ENCODE data around the gene ASCC3. TPM values are rescaled to one million over a fixed set of nuclear protein-coding genes. Genes with fewer than 3 reads are reported as not detected.
"Not testable (repeated sequence)": the region's sequence is repeated elsewhere in the genome, so short reads cannot be mapped to it uniquely, and the experiment has no call there.

The ASCC3 gene
- total RNA-seq, 4 donors from 2014 or later: 14.2 to 58.9 (median 36.6) TPM

DNA sequence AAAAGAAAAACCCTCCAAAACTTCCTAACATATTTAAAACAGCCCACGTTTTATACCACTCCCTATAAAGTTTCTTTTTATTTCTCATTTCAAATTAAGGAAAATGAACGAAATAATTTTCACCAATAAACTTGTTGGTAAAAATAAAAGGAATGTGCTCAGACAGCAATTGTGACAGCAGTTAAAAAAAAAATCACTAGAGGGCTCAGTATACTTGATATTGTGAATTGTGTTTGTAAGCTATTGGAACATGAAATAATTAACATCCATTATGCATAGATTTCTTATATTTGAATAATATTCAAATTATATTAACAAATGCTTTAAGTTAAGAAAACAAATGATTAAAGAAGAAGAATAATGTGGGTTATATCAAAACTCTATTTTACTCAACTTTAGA, 105.5 kb downstream of the ASCC3 start:
- Histone ChIP-seq H3K36me3 (no peaks in the 10 kb centered on the region), H3K4me3 (no peak overlapping the region), H3K4me1 (no peaks in the 10 kb centered on the region), H3K9me3 (no peaks in the 10 kb centered on the region), H3K27ac (no peak overlapping the region), H3K27me3 (no peaks in the 10 kb centered on the region)
- no peak for TF ChIP-seq POLR2A (IDR thresholded peaks at IDR 0.05)
- TF ChIP-seq, protein P1, sequence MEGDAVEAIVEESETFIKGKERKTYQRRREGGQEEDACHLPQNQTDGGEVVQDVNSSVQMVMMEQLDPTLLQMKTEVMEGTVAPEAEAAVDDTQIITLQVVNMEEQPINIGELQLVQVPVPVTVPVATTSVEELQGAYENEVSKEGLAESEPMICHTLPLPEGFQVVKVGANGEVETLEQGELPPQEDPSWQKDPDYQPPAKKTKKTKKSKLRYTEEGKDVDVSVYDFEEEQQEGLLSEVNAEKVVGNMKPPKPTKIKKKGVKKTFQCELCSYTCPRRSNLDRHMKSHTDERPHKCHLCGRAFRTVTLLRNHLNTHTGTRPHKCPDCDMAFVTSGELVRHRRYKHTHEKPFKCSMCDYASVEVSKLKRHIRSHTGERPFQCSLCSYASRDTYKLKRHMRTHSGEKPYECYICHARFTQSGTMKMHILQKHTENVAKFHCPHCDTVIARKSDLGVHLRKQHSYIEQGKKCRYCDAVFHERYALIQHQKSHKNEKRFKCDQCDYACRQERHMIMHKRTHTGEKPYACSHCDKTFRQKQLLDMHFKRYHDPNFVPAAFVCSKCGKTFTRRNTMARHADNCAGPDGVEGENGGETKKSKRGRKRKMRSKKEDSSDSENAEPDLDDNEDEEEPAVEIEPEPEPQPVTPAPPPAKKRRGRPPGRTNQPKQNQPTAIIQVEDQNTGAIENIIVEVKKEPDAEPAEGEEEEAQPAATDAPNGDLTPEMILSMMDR (IDR thresholded peaks at IDR 0.05): no peak
- no peak for DNase-seq
- 76 to 82% methylated on average over 2 of the region's 2 CpGs for WGBS, 2 donors
- intact Hi-C loops (cut with DNase I): no loop called here

GRCh38 chr6:100774681-100775080, 106.4 kb downstream of the ASCC3 start:
- intact Hi-C loops (cut with DNase I): no loop called here
- Histone ChIP-seq H3K27ac (no peak overlapping the region), H3K4me3 (no peak overlapping the region), H3K27me3 (no peaks in the 10 kb centered on the region), H3K36me3 (no peaks in the 10 kb centered on the region), H3K4me1 (no peaks in the 10 kb centered on the region), H3K9me3 (no peaks in the 10 kb centered on the region)
- whole genome bisulfite sequencing, 2 donors: 0% methylated on average over 1 of the region's 1 CpG
- no peak for TF ChIP-seq POLR2A (IDR thresholded peaks at IDR 0.05)
- TF ChIP-seq, protein P1 (IDR thresholded peaks at IDR 0.05): no peak
- DNase-seq: no peak

- intact Hi-C loops (cut with DNase I): no loop called here
- no peak overlapping the region for H3K27ac ChIP-seq
- 67 to 83% methylated on average over 1 of the region's 1 CpG for WGBS, 2 donors
- TF ChIP-seq, protein P1 (IDR thresholded peaks at IDR 0.05): no peak
- peaks cover 0 to 34% (median 0%) of the 10 kb centered on the region in 3 donors for H3K36me3 ChIP-seq
- H3K4me1 ChIP-seq: no peaks in the 10 kb centered on the region
- no peak for DNase-seq
- H3K9me3 ChIP-seq: no peaks in the 10 kb centered on the region
- no peak overlapping the region for H3K4me3 ChIP-seq
- H3K27me3 ChIP-seq: no peaks in the 10 kb centered on the region
These were observed 112.2 kb downstream of the ASCC3 start for GRCh38 chr6:100768816-100769351.

DNA sequence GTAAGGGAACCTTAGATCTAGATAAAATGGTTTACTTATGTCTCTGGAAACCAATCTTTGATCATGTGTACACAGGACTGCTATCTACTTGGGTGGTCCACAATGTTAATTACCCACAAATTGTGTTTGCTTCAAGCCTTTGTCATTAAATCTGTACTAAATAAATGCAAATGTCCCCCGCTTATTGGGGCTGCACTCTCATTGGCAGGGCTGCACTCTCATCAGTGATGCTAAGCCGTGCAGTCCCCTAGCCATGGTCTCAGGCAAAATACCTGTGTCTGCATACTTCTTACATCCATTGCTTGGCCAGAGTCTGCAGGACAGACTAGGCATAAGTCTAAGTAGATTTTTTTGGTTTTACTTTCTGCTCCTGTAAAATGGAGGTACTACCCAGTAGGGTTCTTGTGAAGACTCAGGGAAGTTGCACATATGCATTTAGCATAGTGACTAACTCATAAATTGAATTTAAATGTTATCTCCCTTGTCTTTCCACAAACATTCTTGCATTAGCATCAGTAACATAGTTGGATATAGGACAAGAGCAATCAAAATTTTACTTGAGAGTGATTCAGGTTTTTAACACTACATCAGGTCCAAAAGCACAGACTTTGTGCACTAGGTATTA, 117.4 kb downstream of the ASCC3 start:
- DNase-seq: no peak
- no peaks in the 10 kb centered on the region for H3K27me3 ChIP-seq
- H3K4me3 ChIP-seq: no peak overlapping the region
- no peak for TF ChIP-seq POLR2A (IDR thresholded peaks at IDR 0.05)
- TF ChIP-seq, protein P1 (IDR thresholded peaks at IDR 0.05): no peak
- H3K4me1 ChIP-seq: no peaks in the 10 kb centered on the region
- WGBS, 2 donors: 88 to 95% methylated on average over 2 of the region's 2 CpGs
- H3K36me3 ChIP-seq: peaks cover 0 to 83% (median 6%) of the 10 kb centered on the region in 3 donors
- intact Hi-C loops (cut with DNase I): no loop called here
- no peak overlapping the region for H3K27ac ChIP-seq
- no peaks in the 10 kb centered on the region for H3K9me3 ChIP-seq

GRCh38 chr6:100761841-100762240, 119.3 kb downstream of the ASCC3 start:
- H3K36me3 ChIP-seq: peaks cover 0 to 86% (median 6%) of the 10 kb centered on the region in 3 donors
- 88 to 91% methylated on average over 2 of the region's 2 CpGs for WGBS, 2 donors
- H3K9me3 ChIP-seq: no peaks in the 10 kb centered on the region
- TF ChIP-seq, protein P1 (IDR thresholded peaks at IDR 0.05): no peak
- TF ChIP-seq POLR2A (IDR thresholded peaks at IDR 0.05): no peak
- no peaks in the 10 kb centered on the region for H3K27me3 ChIP-seq
- H3K4me3 ChIP-seq: no peak overlapping the region
- no peak overlapping the region for H3K27ac ChIP-seq
- no peak for DNase-seq
- no peaks in the 10 kb centered on the region for H3K4me1 ChIP-seq
- intact Hi-C loops (cut with DNase I): no loop called here

DNA sequence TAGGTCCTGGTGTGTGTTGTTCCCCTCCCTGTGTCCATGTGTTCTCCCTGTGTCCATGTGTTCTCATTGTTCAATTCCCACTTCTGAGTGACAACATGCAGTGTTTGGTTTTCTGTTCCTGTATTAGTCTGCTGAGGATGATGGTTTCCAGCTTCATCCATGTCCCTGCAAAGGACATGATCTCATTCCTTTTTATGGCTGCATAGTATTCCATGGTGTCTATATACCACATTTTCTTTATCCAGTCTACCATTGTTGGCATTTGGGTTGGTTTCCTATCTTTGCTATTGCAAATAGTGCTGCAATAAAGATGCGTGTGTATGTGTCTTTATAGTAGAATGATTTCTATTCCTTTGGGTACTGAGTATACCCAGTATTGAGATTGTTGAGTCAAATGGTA, 122.7 kb downstream of the ASCC3 start:
- DNase-seq; H3K4me1 ChIP-seq; intact Hi-C loops (cut with DNase I); H3K27me3 ChIP-seq; H3K27ac ChIP-seq; H3K4me3 ChIP-seq; H3K9me3 ChIP-seq: not testable (repeated sequence)
- WGBS, 2 donors: 96 to 100% methylated on average over 1 of the region's 1 CpG
- H3K36me3 ChIP-seq: peaks cover 0 to 63% (median 6%) of the 10 kb centered on the region in 3 donors

Measured in esophagus squamous epithelium (tissue), 5 donors.